ENCODE results near the gene KDM4C. TPM values are rescaled to one million over a fixed set of nuclear protein-coding genes. Genes with fewer than 3 reads are reported as not detected.
A peak's percentile ranks its signal among the peaks of the same experiment; 100 is the strongest.

Gene KDM4C
- total RNA-seq, 5 donors from 2014 or later (not counting 1 experiment from before 2014, with no cell fraction given): 66.4 to 107 (median 76.0) TPM

GRCh38 chr9:6759185-6759977 lies 1.6 kb downstream of the KDM4C start:
- Mint-ChIP-seq H3K9me3 (peaks cover 5% of the 10 kb centered on the region in 3 donors), H3K4me3 (peak overlapping the region; percentile 93 to 98 (median 94)), H3K36me3 (peaks cover 6% of the 10 kb centered on the region), H3K4me1 (peaks cover 45 to 51% (median 49%) of the 10 kb centered on the region in 3 donors), H3K27ac (peak overlapping the region; percentile 88 to 94), H3K27me3 (no peaks in the 10 kb centered on the region)
- peaks cover 0 to 4% of the 10 kb centered on the region in 2 donors for H3K36me3 ChIP-seq (ENCODE audit: control insufficient read depth in 2 of 2, extremely low read depth in 1 of 2, insufficient read depth in 1 of 2, low read length in 1 of 2)
- peak overlapping the region; percentile 93 for H3K27ac ChIP-seq (ENCODE audit: low read length)
- H3K4me1 ChIP-seq (ENCODE audit: control insufficient read depth in 1 of 2, extremely low read depth in 1 of 2, insufficient read depth in 2 of 2, low read length in 2 of 2): peaks cover 12 to 30% of the 10 kb centered on the region in 2 experiments
- no peak for ATAC-seq (replicated peaks in 1 of 4)
- no peaks in the 10 kb centered on the region for H3K27me3 ChIP-seq (replicated peaks in 1 of 2; ENCODE audit: control insufficient read depth in 2 of 2, extremely low read depth in 1 of 2, insufficient read depth in 2 of 2, low read length in 1 of 2)
- ChIA-PET POLR2A (interaction anchor here (0.6 to 1.8 kb wide), 5 partner anchors 20 to 92 kb away, joined by 3 to 6 read pairs (median 3); no protein-coding TSS in a partner anchor), CTCF (interaction anchor here (0.6 to 1.3 kb wide), 10 partner anchors 9 to 1893 kb away, joined by 3 to 4 read pairs (median 3); no protein-coding TSS in a partner anchor)
- WGBS (ENCODE audit: insufficient coverage): 74% methylated on average over 7 of the region's 27 CpGs
- H3K9me3 ChIP-seq: peaks cover 3% of the 10 kb centered on the region
- DNase-seq: peak in 18 of 35 experiments; percentile 4 to 22 (median 13)
- peak overlapping the region; percentile 72 to 92 for H3K4me3 ChIP-seq (ENCODE audit: control insufficient read depth in 1 of 2, extremely low read depth in 1 of 2, low read length in 1 of 2)

- peak overlapping the region; percentile 12 to 46 for H3K27ac Mint-ChIP-seq
These were observed 3.5 kb downstream of the KDM4C start for GRCh38 chr9:6761306-6761705.

GRCh38 chr9:6763244-6763643 lies 5.5 kb downstream of the KDM4C start:
- peak overlapping the region; percentile 55 to 77 for H3K27ac Mint-ChIP-seq
- H3K4me3 Mint-ChIP-seq: peak overlapping the region in 1 of 3 donors; percentile 20
- no peaks in the 10 kb centered on the region for H3K36me3 ChIP-seq (ENCODE audit: control insufficient read depth in 2 of 2, extremely low read depth in 1 of 2, insufficient read depth in 1 of 2, low read length in 1 of 2)
- no peak overlapping the region for H3K27ac ChIP-seq (ENCODE audit: low read length)
- H3K4me3 ChIP-seq (ENCODE audit: control insufficient read depth in 1 of 2, extremely low read depth in 1 of 2, low read length in 1 of 2): no peak overlapping the region
- CTCF ChIA-PET: interaction anchor here in 1 of 2 donors (1.1 kb wide), 1 partner anchor 13 kb away, joined by 10 read pairs; no protein-coding TSS in a partner anchor
- peaks cover 3% of the 10 kb centered on the region for H3K9me3 ChIP-seq
- POLR2A ChIA-PET: interaction anchor here in 1 of 2 donors (0.6 kb wide), 1 partner anchor 76 kb away, joined by 3 read pairs; no protein-coding TSS in a partner anchor
- H3K9me3 Mint-ChIP-seq: peaks cover 5% of the 10 kb centered on the region in 3 donors
- DNase-seq (no peak), ATAC-seq (replicated peaks in 1 of 4) (no peak)
- H3K27me3 Mint-ChIP-seq: no peaks in the 10 kb centered on the region
- no peaks in the 10 kb centered on the region for H3K27me3 ChIP-seq (replicated peaks in 1 of 2; ENCODE audit: control insufficient read depth in 2 of 2, extremely low read depth in 1 of 2, insufficient read depth in 2 of 2, low read length in 1 of 2)
- H3K4me1 ChIP-seq (ENCODE audit: control insufficient read depth in 1 of 2, extremely low read depth in 1 of 2, insufficient read depth in 2 of 2, low read length in 2 of 2): peaks cover 23 to 25% of the 10 kb centered on the region in 2 experiments
- peaks cover 65 to 73% (median 69%) of the 10 kb centered on the region in 3 donors for H3K4me1 Mint-ChIP-seq
- H3K36me3 Mint-ChIP-seq: peaks cover 6% of the 10 kb centered on the region

More at GRCh38 chr9:6761306-6761705, 3.5 kb downstream of the KDM4C start:
- ChIA-PET CTCF (interaction anchor here in 1 of 2 donors (0.7 kb wide), 1 partner anchor 16 kb away, joined by 3 read pairs; no protein-coding TSS in a partner anchor), POLR2A (no interaction called here)
- DNase-seq (no peak), ATAC-seq (replicated peaks in 1 of 4) (no peak)
- 100% methylated on average over 3 of the region's 4 CpGs for WGBS (ENCODE audit: insufficient coverage)
- peaks cover 58 to 67% (median 62%) of the 10 kb centered on the region in 3 donors for H3K4me1 Mint-ChIP-seq
- peaks cover 3% of the 10 kb centered on the region for H3K9me3 ChIP-seq
- no peaks in the 10 kb centered on the region for H3K27me3 Mint-ChIP-seq
- H3K4me1 ChIP-seq (ENCODE audit: control insufficient read depth in 1 of 2, extremely low read depth in 1 of 2, insufficient read depth in 2 of 2, low read length in 2 of 2): peaks cover 23 to 30% of the 10 kb centered on the region in 2 experiments
- peaks cover 5% of the 10 kb centered on the region in 3 donors for H3K9me3 Mint-ChIP-seq
- H3K4me3 ChIP-seq (ENCODE audit: control insufficient read depth in 1 of 2, extremely low read depth in 1 of 2, low read length in 1 of 2): no peak overlapping the region
- peak overlapping the region in 2 of 3 donors; percentile 14 to 29 for H3K4me3 Mint-ChIP-seq
- H3K27me3 ChIP-seq (replicated peaks in 1 of 2; ENCODE audit: control insufficient read depth in 2 of 2, extremely low read depth in 1 of 2, insufficient read depth in 2 of 2, low read length in 1 of 2): no peaks in the 10 kb centered on the region
- peaks cover 6% of the 10 kb centered on the region for H3K36me3 Mint-ChIP-seq
- no peaks in the 10 kb centered on the region for H3K36me3 ChIP-seq (ENCODE audit: control insufficient read depth in 2 of 2, extremely low read depth in 1 of 2, insufficient read depth in 1 of 2, low read length in 1 of 2)
- H3K27ac ChIP-seq (ENCODE audit: low read length): no peak overlapping the region

GRCh38 chr9:6764011-6764410 lies 6.2 kb downstream of the KDM4C start:
- Mint-ChIP-seq H3K4me3 (peak overlapping the region in 1 of 3 donors; percentile 20), H3K27me3 (no peaks in the 10 kb centered on the region), H3K36me3 (peaks cover 6% of the 10 kb centered on the region), H3K4me1 (peaks cover 73 to 81% (median 75%) of the 10 kb centered on the region in 3 donors), H3K27ac (peak overlapping the region; percentile 8 to 23), H3K9me3 (peaks cover 5% of the 10 kb centered on the region in 3 donors)
- H3K4me3 ChIP-seq (ENCODE audit: control insufficient read depth in 1 of 2, extremely low read depth in 1 of 2, low read length in 1 of 2): no peak overlapping the region
- H3K36me3 ChIP-seq (ENCODE audit: control insufficient read depth in 2 of 2, extremely low read depth in 1 of 2, insufficient read depth in 1 of 2, low read length in 1 of 2): no peaks in the 10 kb centered on the region
- peaks cover 22 to 23% of the 10 kb centered on the region in 2 experiments for H3K4me1 ChIP-seq (ENCODE audit: control insufficient read depth in 1 of 2, extremely low read depth in 1 of 2, insufficient read depth in 2 of 2, low read length in 2 of 2)
- no CpG with 5 or more reads among the region's 2 CpGs for WGBS (ENCODE audit: insufficient coverage)
- ChIA-PET POLR2A (interaction anchor here in 1 of 2 donors (0.6 kb wide), 1 partner anchor 75 kb away, joined by 3 read pairs; no protein-coding TSS in a partner anchor), CTCF (interaction anchor here in 1 of 2 donors (0.6 kb wide), 1 partner anchor 64 kb away, joined by 7 read pairs; no protein-coding TSS in a partner anchor)
- H3K9me3 ChIP-seq: peaks cover 3% of the 10 kb centered on the region
- ATAC-seq (replicated peaks in 1 of 4) (no peak), DNase-seq (no peak)
- no peak overlapping the region for H3K27ac ChIP-seq (ENCODE audit: low read length)
- no peaks in the 10 kb centered on the region for H3K27me3 ChIP-seq (replicated peaks in 1 of 2; ENCODE audit: control insufficient read depth in 2 of 2, extremely low read depth in 1 of 2, insufficient read depth in 2 of 2, low read length in 1 of 2)

GRCh38 chr9:6764523-6764922 lies 6.8 kb downstream of the KDM4C start:
- Mint-ChIP-seq H3K36me3 (peaks cover 10% of the 10 kb centered on the region), H3K9me3 (peaks cover 5% of the 10 kb centered on the region in 3 donors), H3K4me3 (peak overlapping the region in 1 of 3 donors; percentile 0), H3K27ac (peak overlapping the region in 1 of 2 donors; percentile 23), H3K27me3 (no peaks in the 10 kb centered on the region), H3K4me1 (peaks cover 73 to 83% (median 76%) of the 10 kb centered on the region in 3 donors)
- ChIA-PET POLR2A (no interaction called here), CTCF (no interaction called here)
- no peaks in the 10 kb centered on the region for H3K27me3 ChIP-seq (replicated peaks in 1 of 2; ENCODE audit: control insufficient read depth in 2 of 2, extremely low read depth in 1 of 2, insufficient read depth in 2 of 2, low read length in 1 of 2)
- no peak overlapping the region for H3K27ac ChIP-seq (ENCODE audit: low read length)
- H3K9me3 ChIP-seq: peaks cover 3% of the 10 kb centered on the region
- ATAC-seq (replicated peaks in 1 of 4) (no peak), DNase-seq (no peak)
- peaks cover 18 to 23% of the 10 kb centered on the region in 2 experiments for H3K4me1 ChIP-seq (ENCODE audit: control insufficient read depth in 1 of 2, extremely low read depth in 1 of 2, insufficient read depth in 2 of 2, low read length in 2 of 2)
- H3K36me3 ChIP-seq (ENCODE audit: control insufficient read depth in 2 of 2, extremely low read depth in 1 of 2, insufficient read depth in 1 of 2, low read length in 1 of 2): no peaks in the 10 kb centered on the region
- H3K4me3 ChIP-seq (ENCODE audit: control insufficient read depth in 1 of 2, extremely low read depth in 1 of 2, low read length in 1 of 2): no peak overlapping the region

GRCh38 chr9:6764950-6765349 lies 7.2 kb downstream of the KDM4C start:
- WGBS (ENCODE audit: insufficient coverage): 80% methylated on average over 1 of the region's 1 CpG
- H3K27ac Mint-ChIP-seq: peak overlapping the region in 1 of 2 donors; percentile 1
- H3K27ac ChIP-seq (ENCODE audit: low read length): no peak overlapping the region
- no peaks in the 10 kb centered on the region for H3K27me3 Mint-ChIP-seq
- no peaks in the 10 kb centered on the region for H3K36me3 ChIP-seq (ENCODE audit: control insufficient read depth in 2 of 2, extremely low read depth in 1 of 2, insufficient read depth in 1 of 2, low read length in 1 of 2)
- peak overlapping the region in 1 of 3 donors; percentile 0 for H3K4me3 Mint-ChIP-seq
- H3K9me3 ChIP-seq: peaks cover 3% of the 10 kb centered on the region
- ChIA-PET CTCF (no interaction called here), POLR2A (no interaction called here)
- H3K4me3 ChIP-seq (ENCODE audit: control insufficient read depth in 1 of 2, extremely low read depth in 1 of 2, low read length in 1 of 2): no peak overlapping the region
- peaks cover 10% of the 10 kb centered on the region for H3K36me3 Mint-ChIP-seq
- DNase-seq (no peak), ATAC-seq (replicated peaks in 1 of 4) (no peak)
- peaks cover 74 to 81% (median 78%) of the 10 kb centered on the region in 3 donors for H3K4me1 Mint-ChIP-seq
- no peaks in the 10 kb centered on the region for H3K27me3 ChIP-seq (replicated peaks in 1 of 2; ENCODE audit: control insufficient read depth in 2 of 2, extremely low read depth in 1 of 2, insufficient read depth in 2 of 2, low read length in 1 of 2)
- peaks cover 16 to 22% of the 10 kb centered on the region in 2 experiments for H3K4me1 ChIP-seq (ENCODE audit: control insufficient read depth in 1 of 2, extremely low read depth in 1 of 2, insufficient read depth in 2 of 2, low read length in 2 of 2)
- peaks cover 5% of the 10 kb centered on the region in 3 donors for H3K9me3 Mint-ChIP-seq

All from T-cell (primary cell).